GM23338 (cell line): Measurements from ENCODE around the gene APBB1IP. TPM values are rescaled to one million over a fixed set of nuclear protein-coding genes. Genes with fewer than 3 reads are reported as not detected.

Source experiments
- polyA plus RNA-seq: library from polyadenylated mRNA; unstranded; fragments of >200 nt; fragmentation: Nextera tagmentation; extraction: Ambion mirVana; gene quantifications from 2 replicates; pipeline ENCODE4 v1.2.1, GENCODE V29; 2016
- small RNA-seq: library from RNA; depleted of rRNA; stranded (forward); fragments of <200 nt; gene quantifications from one replicate; pipeline ENCODE3, GENCODE V24; 2014; ENCODE audit warnings: low replicate concordance
- total RNA-seq: library from RNA; depleted of rRNA; stranded (reverse); fragments of >200 nt; shearing (Covaris generic); gene quantifications from 2 replicates; pipeline ENCODE4 v1.2.3, GENCODE V29; 2014; rRNA removed

Gene APBB1IP
- total and polyA plus RNA-seq, 2 experiments from 2014 or later = 0.14 to 0.16 TPM

Small RNAs within 50 kb of the gene (small RNA-seq; reads per million reads assigned to genes)
- not detected for gene RNA5SP307

Other genes starting within 250 kb of the APBB1IP start
- 0.56 and 5.6 TPM in 2 replicates for gene GAD2, start 221.6 kb upstream of the APBB1IP start, total RNA-seq
- 0.86 and 1.6 TPM in 2 replicates for gene GAD2, start 221.6 kb upstream of the APBB1IP start, polyA plus RNA-seq